ENCODE data around the gene KRT79. TPM values are rescaled to one million over a fixed set of nuclear protein-coding genes. Genes with fewer than 3 reads are reported as not detected.

The KRT79 gene
- total and polyA plus RNA-seq, 4 donors = not detected

DNA sequence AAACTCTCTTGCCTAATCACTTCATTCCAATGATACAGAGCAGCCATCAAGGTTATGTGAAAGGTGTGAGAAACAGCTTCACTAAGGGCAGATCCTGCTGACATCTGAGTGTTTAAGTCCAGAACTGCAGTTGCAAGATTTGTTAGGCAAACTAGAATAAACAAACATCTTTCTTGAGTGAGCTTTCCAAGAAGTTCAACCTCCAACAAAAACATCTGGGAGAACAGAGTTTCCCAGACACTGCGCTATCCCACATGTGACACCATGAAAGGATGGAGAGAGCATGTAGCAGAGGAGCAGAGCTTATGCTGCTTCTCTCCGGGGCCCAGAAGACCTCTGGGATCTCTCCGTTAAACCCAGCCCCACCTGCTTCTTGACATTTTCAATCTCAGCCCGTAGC is 62.6 kb downstream of the KRT79 start:
- Histone ChIP-seq H3K9me3 (ENCODE audit: control insufficient read depth in 4 of 4, low read length in 3 of 4) (no peaks in the 10 kb centered on the region), H3K27me3 (ENCODE audit: control insufficient read depth in 4 of 4, insufficient read depth in 4 of 4, low read length in 3 of 4) (peaks cover 0 to 7% (median 0%) of the 10 kb centered on the region in 4 donors), H3K36me3 (ENCODE audit: control insufficient read depth in 4 of 4, insufficient read depth in 3 of 4, low read depth in 1 of 4, low read length in 3 of 4) (no peaks in the 10 kb centered on the region), H3K4me3 (ENCODE audit: low read depth in 1 of 3, low read length in 3 of 3) (no peak overlapping the region), H3K4me1 (ENCODE audit: control insufficient read depth in 4 of 4, insufficient read depth in 4 of 4, low read length in 3 of 4) (no peaks in the 10 kb centered on the region), H3K27ac (ENCODE audit: low read depth in 1 of 2, low read length in 2 of 2) (no peak overlapping the region), H3K9ac (ENCODE audit: low read depth in 1 of 2, low read length in 2 of 2) (no peak overlapping the region)
- DNase-seq (ENCODE audit: low spot score) = no peak
- TF ChIP-seq RXRA (IDR thresholded peaks at IDR 0.05) = no peak
- no peak for TF ChIP-seq YY1 (IDR thresholded peaks at IDR 0.05)
- TF ChIP-seq TAF1 (conservative IDR thresholded peaks at IDR 0.05) = no peak
- TF ChIP-seq CTCF (IDR thresholded peaks at IDR 0.05; ENCODE audit: low read depth, low read length, missing input control) = no peak
- TF ChIP-seq HNF4G (IDR thresholded peaks at IDR 0.05) = no peak
- no peak for TF ChIP-seq NR2F2 (IDR thresholded peaks at IDR 0.05)
- TF ChIP-seq, protein P1, sequence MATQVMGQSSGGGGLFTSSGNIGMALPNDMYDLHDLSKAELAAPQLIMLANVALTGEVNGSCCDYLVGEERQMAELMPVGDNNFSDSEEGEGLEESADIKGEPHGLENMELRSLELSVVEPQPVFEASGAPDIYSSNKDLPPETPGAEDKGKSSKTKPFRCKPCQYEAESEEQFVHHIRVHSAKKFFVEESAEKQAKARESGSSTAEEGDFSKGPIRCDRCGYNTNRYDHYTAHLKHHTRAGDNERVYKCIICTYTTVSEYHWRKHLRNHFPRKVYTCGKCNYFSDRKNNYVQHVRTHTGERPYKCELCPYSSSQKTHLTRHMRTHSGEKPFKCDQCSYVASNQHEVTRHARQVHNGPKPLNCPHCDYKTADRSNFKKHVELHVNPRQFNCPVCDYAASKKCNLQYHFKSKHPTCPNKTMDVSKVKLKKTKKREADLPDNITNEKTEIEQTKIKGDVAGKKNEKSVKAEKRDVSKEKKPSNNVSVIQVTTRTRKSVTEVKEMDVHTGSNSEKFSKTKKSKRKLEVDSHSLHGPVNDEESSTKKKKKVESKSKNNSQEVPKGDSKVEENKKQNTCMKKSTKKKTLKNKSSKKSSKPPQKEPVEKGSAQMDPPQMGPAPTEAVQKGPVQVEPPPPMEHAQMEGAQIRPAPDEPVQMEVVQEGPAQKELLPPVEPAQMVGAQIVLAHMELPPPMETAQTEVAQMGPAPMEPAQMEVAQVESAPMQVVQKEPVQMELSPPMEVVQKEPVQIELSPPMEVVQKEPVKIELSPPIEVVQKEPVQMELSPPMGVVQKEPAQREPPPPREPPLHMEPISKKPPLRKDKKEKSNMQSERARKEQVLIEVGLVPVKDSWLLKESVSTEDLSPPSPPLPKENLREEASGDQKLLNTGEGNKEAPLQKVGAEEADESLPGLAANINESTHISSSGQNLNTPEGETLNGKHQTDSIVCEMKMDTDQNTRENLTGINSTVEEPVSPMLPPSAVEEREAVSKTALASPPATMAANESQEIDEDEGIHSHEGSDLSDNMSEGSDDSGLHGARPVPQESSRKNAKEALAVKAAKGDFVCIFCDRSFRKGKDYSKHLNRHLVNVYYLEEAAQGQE (IDR thresholded peaks at IDR 0.05) = no peak
- no peak for TF ChIP-seq EGR1 (IDR thresholded peaks at IDR 0.05; ENCODE audit: low read depth in 2 of 2)
- 79% methylated on average over 4 of the region's 4 CpGs for WGBS

Small RNA genes lying within 50 kb of the gene (small RNA-seq; reads per million reads assigned to genes)
- gene AC107016.2 = not detected

Other genes with a start within 250 kb of the KRT79 start
- gene KRT72, start 232.8 kb downstream of the KRT79 start, total RNA-seq = not detected
- gene KRT72, start 232.8 kb downstream of the KRT79 start, polyA plus RNA-seq = not detected
- gene KRT73, start 215.8 kb downstream of the KRT79 start, total RNA-seq = not detected
- not detected for gene KRT73, start 215.8 kb downstream of the KRT79 start, polyA plus RNA-seq
- not detected for gene KRT2, start 182.1 kb downstream of the KRT79 start, total RNA-seq
- gene KRT2, start 182.1 kb downstream of the KRT79 start, polyA plus RNA-seq = not detected
- 1 to 10 TPM in 1 of 2 donors, not detected in 1; 2.7 TPM for gene KRT1, start 153.9 kb downstream of the KRT79 start, total RNA-seq
- under 1 TPM in 1 of 2 donors, not detected in 1; 0.14 TPM for gene KRT1, start 153.9 kb downstream of the KRT79 start, polyA plus RNA-seq
- not detected for gene KRT77, start 130.8 kb downstream of the KRT79 start, total RNA-seq
- not detected for gene KRT77, start 130.8 kb downstream of the KRT79 start, polyA plus RNA-seq
- not detected for gene KRT76, start 57.0 kb downstream of the KRT79 start, total RNA-seq
- gene KRT76, start 57.0 kb downstream of the KRT79 start, polyA plus RNA-seq = not detected
- gene KRT3, start 38.2 kb downstream of the KRT79 start, total RNA-seq = not detected
- gene KRT3, start 38.2 kb downstream of the KRT79 start, polyA plus RNA-seq = not detected
- gene KRT4, start 20.2 kb downstream of the KRT79 start, total RNA-seq = under 1 TPM in 1 of 2 donors, not detected in 1; 0.05 TPM
- gene KRT4, start 20.2 kb downstream of the KRT79 start, polyA plus RNA-seq = under 1 TPM in 1 of 2 donors, not detected in 1; 0.23 TPM
- gene KRT78, start 14.7 kb upstream of the KRT79 start, total RNA-seq = not detected
- under 1 TPM in 1 of 2 donors, not detected in 1; 0.06 TPM for gene KRT78, start 14.7 kb upstream of the KRT79 start, polyA plus RNA-seq
- 100 to 1,000 TPM; 128 to 171 TPM for gene KRT8, start 70.8 kb upstream of the KRT79 start, total RNA-seq
- gene KRT8, start 70.8 kb upstream of the KRT79 start, polyA plus RNA-seq = 100 to 1,000 TPM; 225 to 383 TPM
- 100 to 1,000 TPM in 1 of 2 donors, 10 to 100 TPM in 1; 90.3 to 278 TPM for gene KRT18, start 114.8 kb upstream of the KRT79 start, total RNA-seq
- gene KRT18, start 114.8 kb upstream of the KRT79 start, polyA plus RNA-seq = 100 to 1,000 TPM; 239 to 358 TPM
- 100 to 1,000 TPM; 264 to 273 TPM for gene EIF4B, start 172.1 kb upstream of the KRT79 start, total RNA-seq
- gene EIF4B, start 172.1 kb upstream of the KRT79 start, polyA plus RNA-seq = 10 to 100 TPM; 32.1 to 73.2 TPM
- gene TNS2, start 215.8 kb upstream of the KRT79 start, total RNA-seq = 10 to 100 TPM; 11.7 to 94.0 TPM
- 10 to 100 TPM; 44.7 to 47.2 TPM for gene TNS2, start 215.8 kb upstream of the KRT79 start, polyA plus RNA-seq
- gene SPRYD3, start 245.1 kb upstream of the KRT79 start, total RNA-seq = 10 to 100 TPM in 1 of 2 donors, 1 to 10 TPM in 1; 6.0 to 15.2 TPM
- 10 to 100 TPM; 11.3 to 20.3 TPM for gene SPRYD3, start 245.1 kb upstream of the KRT79 start, polyA plus RNA-seq